SK-N-SH treated with all-trans-retinoic acid at 6 μM for 48 hours (cell line): ENCODE measurements around the gene LAMTOR2.

Experiments
- BACH2 ChIP-seq: fragments of 250-450 bp; sonication (Bioruptor Pico); IDR thresholded peaks from 2 replicates; pipeline ENCODE4 v1.9.0; 2021; ENCODE audit warnings: mild to moderate bottlenecking, borderline replicate concordance
- CSDC2 ChIP-seq: fragments of 250-450 bp; sonication (Bioruptor Pico); IDR thresholded peaks from 2 replicates; pipeline ENCODE4 v1.5.0; 2020; ENCODE audit warnings: mild to moderate bottlenecking, moderate library complexity
- ESRRG ChIP-seq: fragments of 250-450 bp; sonication (Bioruptor Pico); IDR thresholded peaks from 2 replicates; pipeline ENCODE4 v1.6.1; 2021; ENCODE audit warnings: mild to moderate bottlenecking
- GLIS3 ChIP-seq: fragments of 250-450 bp; sonication (Bioruptor Pico); IDR thresholded peaks from 2 replicates; pipeline ENCODE4 v1.5.0; 2020; ENCODE audit warnings: mild to moderate bottlenecking, moderate library complexity
- ISL1 ChIP-seq: fragments of 250-450 bp; sonication (Bioruptor Pico); IDR thresholded peaks from 2 replicates; pipeline ENCODE4 v2.1.2; 2022; ENCODE audit warnings: mild to moderate bottlenecking, moderate library complexity
- OSR1 ChIP-seq: fragments of 250-450 bp; sonication (Bioruptor Pico); IDR thresholded peaks from 2 replicates; pipeline ENCODE4 v1.8.0; 2022; ENCODE audit warnings: moderate library complexity, mild to moderate bottlenecking, inconsistent platforms
- PATZ1 ChIP-seq: fragments of 250-450 bp; sonication (Bioruptor Pico); IDR thresholded peaks from 2 replicates; pipeline ENCODE4 v1.8.0; 2020; ENCODE audit warnings: mild to moderate bottlenecking, moderate library complexity, borderline replicate concordance
- PPARA ChIP-seq: fragments of 250-450 bp; sonication (Bioruptor Pico); IDR thresholded peaks from 2 replicates; pipeline ENCODE4 v1.5.0; 2020; ENCODE audit warnings: mild to moderate bottlenecking, borderline replicate concordance
- SNAI2 ChIP-seq: fragments of 250-450 bp; sonication (Bioruptor Pico); IDR thresholded peaks from 2 replicates; pipeline ENCODE4 v1.5.0; 2020; ENCODE audit warnings: mild to moderate bottlenecking, moderate library complexity
- TCF4 ChIP-seq: fragments of 250-450 bp; sonication (Bioruptor Pico); IDR thresholded peaks from 2 replicates; pipeline ENCODE4 v1.8.0; 2021; ENCODE audit warnings: mild to moderate bottlenecking, moderate library complexity, borderline replicate concordance
- TOX ChIP-seq: fragments of 250-450 bp; sonication (Bioruptor Pico); IDR thresholded peaks from 2 replicates; pipeline ENCODE4 v1.8.0; 2021; ENCODE audit warnings: mild to moderate bottlenecking, moderate library complexity, borderline replicate concordance
- TSHZ2 ChIP-seq: fragments of 250-450 bp; sonication (Bioruptor Pico); IDR thresholded peaks from 2 replicates; pipeline ENCODE4 v1.5.0; 2020; ENCODE audit warnings: mild to moderate bottlenecking, moderate library complexity
- ZFP30 ChIP-seq: fragments of 450-650 bp; formaldehyde crosslinking; IDR thresholded peaks from 2 replicates; pipeline ENCODE4 v1.5.0; 2022; ENCODE audit warnings: mild to moderate bottlenecking, moderate library complexity

- no peak for TF ChIP-seq TCF4 (CRISPR knock-in tag)
- TF ChIP-seq ZFP30 (CRISPR knock-in tag), result no peak
- no peak for TF ChIP-seq OSR1 (CRISPR knock-in tag)
- TF ChIP-seq BACH2, result no peak
- TF ChIP-seq GLIS3 (CRISPR knock-in tag), result no peak
- no peak for TF ChIP-seq PPARA
- TF ChIP-seq TSHZ2, result no peak
- TF ChIP-seq TOX (CRISPR knock-in tag), result no peak
- TF ChIP-seq SNAI2 (CRISPR knock-in tag), result no peak
- no peak for TF ChIP-seq PATZ1 (CRISPR knock-in tag)
- TF ChIP-seq ESRRG (CRISPR knock-in tag), result no peak
- no peak for TF ChIP-seq ISL1 (CRISPR knock-in tag)
- TF ChIP-seq CSDC2 (CRISPR knock-in tag), result no peak
Measured at GRCh38 chr1:156076609-156077429, 22.2 kb downstream of the LAMTOR2 start.
